Panc1 (cell line): ENCODE measurements around the gene C1orf116.

Experiments
- POLR2AphosphoS5 ChIP-seq: IDR thresholded peaks from 2 replicates; pipeline ENCODE4 v1.6.1; 2012; ENCODE audit warnings: mild to moderate bottlenecking, low read depth, low read length, moderate library complexity
- SIN3A ChIP-seq: IDR thresholded peaks from 2 replicates; pipeline ENCODE4 v1.6.1; 2012; ENCODE audit warnings: low read depth, mild to moderate bottlenecking, low read length, moderate library complexity, borderline replicate concordance; ENCODE audit not compliant: insufficient read depth
- TCF7L2 ChIP-seq: IDR thresholded peaks from 2 replicates; pipeline ENCODE4 v1.6.1; 2011; ENCODE audit warnings: mild to moderate bottlenecking, low read depth, low read length, inconsistent platforms
- TF ChIP-seq, protein P1 (sequence below): fragments of 450-650 bp; IDR thresholded peaks from 2 replicates; pipeline ENCODE4 v1.5.1; 2017; ENCODE audit warnings: mild to moderate bottlenecking
- TF ChIP-seq, protein P2 (sequence below), 2 experiments: IDR thresholded peaks; 2 replicates each; pipeline ENCODE4 v1.6.1; 2011 to 2012; ENCODE audit warnings: low read depth in 2 of 2, control low read depth in 1 of 2, low read length in 1 of 2, mild to moderate bottlenecking in 1 of 2, moderate library complexity in 1 of 2; ENCODE audit not compliant: insufficient read depth in 1 of 2

DNA sequence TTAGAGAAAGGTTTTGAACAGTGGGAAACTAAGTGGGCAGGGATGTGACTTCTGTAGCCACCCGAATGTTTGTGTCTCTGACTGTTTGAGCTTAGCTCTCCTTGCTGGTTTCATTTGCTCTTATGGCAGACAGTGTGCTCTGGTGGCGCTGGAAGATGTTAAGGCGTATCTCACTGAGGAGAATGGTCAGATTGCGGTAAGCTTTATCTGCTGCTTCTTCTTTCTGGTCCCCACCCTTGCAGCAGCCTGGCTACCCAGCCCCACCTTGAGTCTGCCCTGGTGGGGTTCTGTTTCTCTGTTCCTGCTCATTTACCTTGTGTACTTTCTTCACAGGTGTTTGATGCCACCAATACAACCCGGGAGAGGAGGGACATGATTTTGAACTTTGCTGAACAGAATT is 30.5 kb upstream of the C1orf116 start:
- TF ChIP-seq, protein P1, sequence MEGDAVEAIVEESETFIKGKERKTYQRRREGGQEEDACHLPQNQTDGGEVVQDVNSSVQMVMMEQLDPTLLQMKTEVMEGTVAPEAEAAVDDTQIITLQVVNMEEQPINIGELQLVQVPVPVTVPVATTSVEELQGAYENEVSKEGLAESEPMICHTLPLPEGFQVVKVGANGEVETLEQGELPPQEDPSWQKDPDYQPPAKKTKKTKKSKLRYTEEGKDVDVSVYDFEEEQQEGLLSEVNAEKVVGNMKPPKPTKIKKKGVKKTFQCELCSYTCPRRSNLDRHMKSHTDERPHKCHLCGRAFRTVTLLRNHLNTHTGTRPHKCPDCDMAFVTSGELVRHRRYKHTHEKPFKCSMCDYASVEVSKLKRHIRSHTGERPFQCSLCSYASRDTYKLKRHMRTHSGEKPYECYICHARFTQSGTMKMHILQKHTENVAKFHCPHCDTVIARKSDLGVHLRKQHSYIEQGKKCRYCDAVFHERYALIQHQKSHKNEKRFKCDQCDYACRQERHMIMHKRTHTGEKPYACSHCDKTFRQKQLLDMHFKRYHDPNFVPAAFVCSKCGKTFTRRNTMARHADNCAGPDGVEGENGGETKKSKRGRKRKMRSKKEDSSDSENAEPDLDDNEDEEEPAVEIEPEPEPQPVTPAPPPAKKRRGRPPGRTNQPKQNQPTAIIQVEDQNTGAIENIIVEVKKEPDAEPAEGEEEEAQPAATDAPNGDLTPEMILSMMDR, result no peak
- TF ChIP-seq POLR2AphosphoS5 (no peak), SIN3A (no peak), TCF7L2 (no peak)
- TF ChIP-seq, protein P2, sequence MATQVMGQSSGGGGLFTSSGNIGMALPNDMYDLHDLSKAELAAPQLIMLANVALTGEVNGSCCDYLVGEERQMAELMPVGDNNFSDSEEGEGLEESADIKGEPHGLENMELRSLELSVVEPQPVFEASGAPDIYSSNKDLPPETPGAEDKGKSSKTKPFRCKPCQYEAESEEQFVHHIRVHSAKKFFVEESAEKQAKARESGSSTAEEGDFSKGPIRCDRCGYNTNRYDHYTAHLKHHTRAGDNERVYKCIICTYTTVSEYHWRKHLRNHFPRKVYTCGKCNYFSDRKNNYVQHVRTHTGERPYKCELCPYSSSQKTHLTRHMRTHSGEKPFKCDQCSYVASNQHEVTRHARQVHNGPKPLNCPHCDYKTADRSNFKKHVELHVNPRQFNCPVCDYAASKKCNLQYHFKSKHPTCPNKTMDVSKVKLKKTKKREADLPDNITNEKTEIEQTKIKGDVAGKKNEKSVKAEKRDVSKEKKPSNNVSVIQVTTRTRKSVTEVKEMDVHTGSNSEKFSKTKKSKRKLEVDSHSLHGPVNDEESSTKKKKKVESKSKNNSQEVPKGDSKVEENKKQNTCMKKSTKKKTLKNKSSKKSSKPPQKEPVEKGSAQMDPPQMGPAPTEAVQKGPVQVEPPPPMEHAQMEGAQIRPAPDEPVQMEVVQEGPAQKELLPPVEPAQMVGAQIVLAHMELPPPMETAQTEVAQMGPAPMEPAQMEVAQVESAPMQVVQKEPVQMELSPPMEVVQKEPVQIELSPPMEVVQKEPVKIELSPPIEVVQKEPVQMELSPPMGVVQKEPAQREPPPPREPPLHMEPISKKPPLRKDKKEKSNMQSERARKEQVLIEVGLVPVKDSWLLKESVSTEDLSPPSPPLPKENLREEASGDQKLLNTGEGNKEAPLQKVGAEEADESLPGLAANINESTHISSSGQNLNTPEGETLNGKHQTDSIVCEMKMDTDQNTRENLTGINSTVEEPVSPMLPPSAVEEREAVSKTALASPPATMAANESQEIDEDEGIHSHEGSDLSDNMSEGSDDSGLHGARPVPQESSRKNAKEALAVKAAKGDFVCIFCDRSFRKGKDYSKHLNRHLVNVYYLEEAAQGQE (IDR thresholded peaks at IDR 0.05; ENCODE audit: insufficient read depth in 1 of 2, low read depth in 2 of 2, low read length in 1 of 2), result no peak
